Mammary epithelial cell (primary cell): ENCODE data around the gene KLHL15.

Experiments used
- CTCF ChIP-seq, 2 donors: IDR thresholded peaks in 1 of 2; conservative IDR thresholded peaks in 1 of 2; 2 replicates each; pipeline ENCODE4 v1.5.1; 2011 to 2012; ENCODE audit warnings: inconsistent platforms in 2 of 2, low read length in 2 of 2, mild to moderate bottlenecking in 2 of 2, control low read depth in 1 of 2, low read depth in 1 of 2; ENCODE audit not compliant: insufficient read depth in 1 of 2; ENCODE audit errors: extremely low read depth in 1 of 2
- EZH2 ChIP-seq: IDR thresholded peaks from 2 replicates; pipeline ENCODE4 v1.6.1; 2012; ENCODE audit warnings: low read length, inconsistent platforms, borderline replicate concordance

- no peak for TF ChIP-seq CTCF (conservative IDR thresholded peaks at IDR 0.05 in 1 of 2, IDR thresholded peaks at IDR 0.05 in 1 of 2; ENCODE audit: extremely low read depth in 1 of 2, insufficient read depth in 1 of 2, low read depth in 1 of 2, low read length in 2 of 2)
- TF ChIP-seq EZH2: no peak
Measured at GRCh38 chrX:24025741-24026403, 1.1 kb downstream of the KLHL15 start.
